ENCODE measurements around the gene MYO16. TPM values are rescaled to one million over a fixed set of nuclear protein-coding genes. Genes with fewer than 3 reads are reported as not detected.

The MYO16 gene
- total RNA-seq, 1 experiment from 2014 or later: 0.19 TPM

DNA sequence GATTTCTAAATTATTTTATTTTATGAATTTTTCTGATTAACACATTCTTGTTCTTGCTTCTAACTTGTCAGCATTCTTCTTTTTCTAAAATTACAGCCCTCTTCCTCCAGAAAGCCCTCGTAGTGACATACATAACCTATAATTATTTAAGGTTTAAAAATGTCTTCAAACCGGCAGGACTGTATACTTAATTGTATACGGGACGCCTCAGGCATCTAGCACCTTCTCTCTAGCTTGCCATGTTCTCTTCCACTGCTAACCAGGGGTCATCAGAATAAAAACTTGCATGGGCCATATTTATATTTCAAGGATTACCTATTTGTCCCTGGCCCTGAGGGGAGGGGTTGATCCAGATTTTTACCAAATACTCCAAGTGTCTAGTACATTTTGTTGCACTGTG lies 380.3 kb downstream of the MYO16 start:
- H3K4me3 Mint-ChIP-seq (ENCODE audit: low read depth, unreplicated experiment): no peak overlapping the region
- BruUV-seq (replicated peaks): no TSS peak
- no peaks in the 10 kb centered on the region for H3K9me3 Mint-ChIP-seq (ENCODE audit: low read depth, unreplicated experiment)

DNA sequence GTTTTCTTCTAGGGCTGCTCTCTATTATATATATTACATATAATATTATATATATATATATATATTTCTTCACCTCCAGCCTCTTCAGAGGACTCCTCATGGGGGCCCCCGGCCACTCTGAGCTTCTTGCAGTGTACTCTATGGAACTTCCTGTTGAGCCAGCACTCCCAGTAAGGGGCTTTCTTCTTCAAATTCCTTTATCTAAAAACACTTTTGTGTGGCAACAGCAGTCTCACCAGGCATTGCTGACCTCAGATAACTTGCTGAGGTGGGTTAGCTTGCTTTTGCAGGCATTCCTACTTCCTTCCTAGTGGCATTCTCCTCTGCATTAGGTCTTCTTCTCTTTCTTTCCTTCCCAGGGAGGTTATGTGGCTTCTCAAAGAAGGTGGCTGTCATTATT lies 381.5 kb downstream of the MYO16 start:
- Mint-ChIP-seq H3K4me1 (ENCODE audit: low read depth, unreplicated experiment) (no peaks in the 10 kb centered on the region), H3K27ac (ENCODE audit: unreplicated experiment) (no peak overlapping the region), H3K4me3 (ENCODE audit: low read depth, unreplicated experiment) (no peak overlapping the region), H3K36me3 (ENCODE audit: insufficient read depth, unreplicated experiment) (no peaks in the 10 kb centered on the region), H3K9me3 (ENCODE audit: low read depth, unreplicated experiment) (no peaks in the 10 kb centered on the region), H3K27me3 (ENCODE audit: unreplicated experiment) (no peaks in the 10 kb centered on the region)
- CTCF ChIA-PET: no interaction called here
- no peak for DNase-seq
- intact Hi-C loops (cut with micrococcal nuclease; ENCODE audit: unreplicated experiment): no loop called here
- no TSS peak for BruUV-seq (replicated peaks)
- TF ChIP-seq, protein P1, sequence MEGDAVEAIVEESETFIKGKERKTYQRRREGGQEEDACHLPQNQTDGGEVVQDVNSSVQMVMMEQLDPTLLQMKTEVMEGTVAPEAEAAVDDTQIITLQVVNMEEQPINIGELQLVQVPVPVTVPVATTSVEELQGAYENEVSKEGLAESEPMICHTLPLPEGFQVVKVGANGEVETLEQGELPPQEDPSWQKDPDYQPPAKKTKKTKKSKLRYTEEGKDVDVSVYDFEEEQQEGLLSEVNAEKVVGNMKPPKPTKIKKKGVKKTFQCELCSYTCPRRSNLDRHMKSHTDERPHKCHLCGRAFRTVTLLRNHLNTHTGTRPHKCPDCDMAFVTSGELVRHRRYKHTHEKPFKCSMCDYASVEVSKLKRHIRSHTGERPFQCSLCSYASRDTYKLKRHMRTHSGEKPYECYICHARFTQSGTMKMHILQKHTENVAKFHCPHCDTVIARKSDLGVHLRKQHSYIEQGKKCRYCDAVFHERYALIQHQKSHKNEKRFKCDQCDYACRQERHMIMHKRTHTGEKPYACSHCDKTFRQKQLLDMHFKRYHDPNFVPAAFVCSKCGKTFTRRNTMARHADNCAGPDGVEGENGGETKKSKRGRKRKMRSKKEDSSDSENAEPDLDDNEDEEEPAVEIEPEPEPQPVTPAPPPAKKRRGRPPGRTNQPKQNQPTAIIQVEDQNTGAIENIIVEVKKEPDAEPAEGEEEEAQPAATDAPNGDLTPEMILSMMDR (IDR thresholded peaks at IDR 0.05; ENCODE audit: unreplicated experiment): no peak

More for the DNA sequence above, 380.3 kb downstream of the MYO16 start:
- H3K27me3 Mint-ChIP-seq (ENCODE audit: unreplicated experiment): no peaks in the 10 kb centered on the region
- H3K36me3 Mint-ChIP-seq (ENCODE audit: insufficient read depth, unreplicated experiment): no peaks in the 10 kb centered on the region
- intact Hi-C loops (cut with micrococcal nuclease; ENCODE audit: unreplicated experiment): no loop called here
- DNase-seq: no peak
- TF ChIP-seq, protein P1 (IDR thresholded peaks at IDR 0.05; ENCODE audit: unreplicated experiment): no peak
- H3K27ac Mint-ChIP-seq (ENCODE audit: unreplicated experiment): no peak overlapping the region
- CTCF ChIA-PET: no interaction called here
- no peaks in the 10 kb centered on the region for H3K4me1 Mint-ChIP-seq (ENCODE audit: low read depth, unreplicated experiment)

DNA sequence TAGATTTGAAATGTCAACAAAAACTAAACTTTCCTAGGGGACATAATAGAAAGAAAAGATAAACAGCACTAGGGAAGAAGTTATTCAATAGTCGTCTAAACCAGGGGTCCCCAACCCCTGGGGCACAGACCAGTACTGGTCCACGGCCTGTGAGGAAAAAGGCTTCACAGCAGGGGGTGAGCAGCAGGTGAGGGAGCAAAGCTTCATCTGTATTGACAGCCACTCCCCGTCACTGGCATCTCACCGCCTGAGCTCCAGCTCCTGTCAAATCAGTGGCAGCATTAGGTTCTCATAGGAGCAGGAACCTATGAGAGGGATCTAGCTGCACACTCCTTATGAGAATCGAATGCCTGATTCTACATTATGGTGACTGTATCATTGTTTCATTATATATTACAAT lies 382.7 kb downstream of the MYO16 start:
- Mint-ChIP-seq H3K4me1 (ENCODE audit: low read depth, unreplicated experiment) (no peaks in the 10 kb centered on the region), H3K9me3 (ENCODE audit: low read depth, unreplicated experiment) (no peaks in the 10 kb centered on the region), H3K36me3 (ENCODE audit: insufficient read depth, unreplicated experiment) (no peaks in the 10 kb centered on the region), H3K4me3 (ENCODE audit: low read depth, unreplicated experiment) (no peak overlapping the region), H3K27me3 (ENCODE audit: unreplicated experiment) (no peaks in the 10 kb centered on the region), H3K27ac (ENCODE audit: unreplicated experiment) (no peak overlapping the region)
- intact Hi-C loops (cut with micrococcal nuclease; ENCODE audit: unreplicated experiment): no loop called here
- CTCF ChIA-PET: no interaction called here
- TF ChIP-seq, protein P1 (IDR thresholded peaks at IDR 0.05; ENCODE audit: unreplicated experiment): no peak
- BruUV-seq (replicated peaks): no TSS peak
- DNase-seq: no peak

DNA sequence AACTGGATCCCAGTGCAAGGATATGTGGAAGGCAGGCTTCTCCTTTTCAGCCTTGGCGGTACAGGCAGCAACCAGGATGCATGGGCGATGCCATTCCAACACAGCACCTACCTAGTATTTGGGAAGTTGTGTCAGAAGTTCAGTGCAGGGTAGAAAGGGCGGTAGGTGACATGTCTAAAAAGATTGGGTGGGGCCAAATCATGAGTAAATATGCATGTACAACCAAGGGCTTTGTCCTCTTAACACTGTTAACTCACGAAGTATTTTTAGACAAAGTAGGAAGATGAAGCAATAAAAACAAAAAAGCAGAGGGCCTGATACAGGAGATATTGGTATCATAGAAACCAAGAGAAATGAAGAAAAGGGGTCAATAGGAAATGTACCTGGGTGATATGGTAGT lies 392.1 kb downstream of the MYO16 start:
- H3K9me3 Mint-ChIP-seq (ENCODE audit: low read depth, unreplicated experiment): no peaks in the 10 kb centered on the region
- TF ChIP-seq, protein P1 (IDR thresholded peaks at IDR 0.05; ENCODE audit: unreplicated experiment): no peak
- no peaks in the 10 kb centered on the region for H3K27me3 Mint-ChIP-seq (ENCODE audit: unreplicated experiment)
- no peak overlapping the region for H3K27ac Mint-ChIP-seq (ENCODE audit: unreplicated experiment)
- H3K36me3 Mint-ChIP-seq (ENCODE audit: insufficient read depth, unreplicated experiment): no peaks in the 10 kb centered on the region
- BruUV-seq (replicated peaks): no TSS peak
- H3K4me3 Mint-ChIP-seq (ENCODE audit: low read depth, unreplicated experiment): no peak overlapping the region
- no peak for DNase-seq
- CTCF ChIA-PET: no interaction called here
- intact Hi-C loops (cut with micrococcal nuclease; ENCODE audit: unreplicated experiment): no loop called here
- no peaks in the 10 kb centered on the region for H3K4me1 Mint-ChIP-seq (ENCODE audit: low read depth, unreplicated experiment)

DNA sequence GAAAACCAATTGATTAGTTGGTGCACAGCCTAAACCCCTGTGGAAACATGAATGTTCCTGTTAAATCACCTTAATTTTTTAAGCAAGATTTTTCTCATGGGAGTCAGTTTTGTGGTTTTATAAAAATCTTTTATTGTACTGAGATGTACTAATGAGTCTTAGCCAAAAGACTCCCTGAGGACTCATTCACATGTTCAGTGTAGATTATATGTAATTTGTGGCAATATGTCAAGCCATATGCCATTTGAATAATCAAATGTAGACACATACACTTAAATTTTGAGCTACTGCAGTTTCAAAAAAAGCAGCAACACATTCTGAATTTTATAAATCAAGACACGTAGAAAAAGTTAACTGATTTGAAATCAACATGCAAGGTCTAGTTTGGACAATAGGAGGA lies 395.2 kb downstream of the MYO16 start:
- H3K27ac Mint-ChIP-seq (ENCODE audit: unreplicated experiment): no peak overlapping the region
- H3K4me3 Mint-ChIP-seq (ENCODE audit: low read depth, unreplicated experiment): no peak overlapping the region
- intact Hi-C loops (cut with micrococcal nuclease; ENCODE audit: unreplicated experiment): no loop called here
- no TSS peak for BruUV-seq (replicated peaks)
- no peaks in the 10 kb centered on the region for H3K36me3 Mint-ChIP-seq (ENCODE audit: insufficient read depth, unreplicated experiment)
- no peaks in the 10 kb centered on the region for H3K4me1 Mint-ChIP-seq (ENCODE audit: low read depth, unreplicated experiment)
- no peaks in the 10 kb centered on the region for H3K9me3 Mint-ChIP-seq (ENCODE audit: low read depth, unreplicated experiment)
- TF ChIP-seq, protein P1 (IDR thresholded peaks at IDR 0.05; ENCODE audit: unreplicated experiment): no peak
- no peaks in the 10 kb centered on the region for H3K27me3 Mint-ChIP-seq (ENCODE audit: unreplicated experiment)
- CTCF ChIA-PET: no interaction called here
- DNase-seq: no peak
